HEK293 (cell line): Measurements from ENCODE around the gene TNNI3.

Source experiments
- CTCF ChIP-seq: fragments of 450-650 bp; formaldehyde crosslinking; IDR thresholded peaks from 2 replicates; pipeline ENCODE4 v1.5.1; 2016; ENCODE audit warnings: missing biosample characterization, missing genetic modification characterization
- KLF1 ChIP-seq: fragments of 450-650 bp; formaldehyde crosslinking; IDR thresholded peaks from 2 replicates; pipeline ENCODE4 v1.5.1; 2016; ENCODE audit warnings: missing biosample characterization, missing genetic modification characterization
- KLF8 ChIP-seq: fragments of 450-650 bp; formaldehyde crosslinking; IDR thresholded peaks from 2 replicates; pipeline ENCODE4 v1.5.1; 2016; ENCODE audit warnings: missing biosample characterization, missing genetic modification characterization
- MYNN ChIP-seq: fragments of 450-650 bp; formaldehyde crosslinking; IDR thresholded peaks from 2 replicates; pipeline ENCODE4 v1.5.1; 2016; ENCODE audit warnings: missing biosample characterization, missing genetic modification characterization, borderline replicate concordance
- ZEB2 ChIP-seq: fragments of 450-650 bp; formaldehyde crosslinking; IDR thresholded peaks from 2 replicates; pipeline ENCODE4 v1.5.1; 2016; ENCODE audit warnings: missing biosample characterization, missing genetic modification characterization
- ZNF433 ChIP-seq: fragments of 450-650 bp; formaldehyde crosslinking; IDR thresholded peaks from 2 replicates; pipeline ENCODE4 v1.5.1; 2016; ENCODE audit warnings: missing biosample characterization, missing genetic modification characterization, low read depth
- ZNF623 ChIP-seq: fragments of 450-650 bp; formaldehyde crosslinking; IDR thresholded peaks from 2 replicates; pipeline ENCODE4 v1.5.1; 2016; ENCODE audit warnings: missing biosample characterization, missing genetic modification characterization

GRCh38 chr19:55106591-55106990 lies 50.9 kb downstream of the TNNI3 start:
- TF ChIP-seq ZNF433 (tag by site-specific recombination) (no peak), KLF1 (tag by site-specific recombination) (no peak), ZNF623 (no peak), MYNN (tag by site-specific recombination) (no peak), CTCF (no peak), KLF8 (no peak), ZEB2 (tag by site-specific recombination) (no peak)
